H54 (cell line): Measurements from ENCODE around the gene NXT2.
"Not testable (repeated sequence)": the region's sequence is repeated elsewhere in the genome, so short reads cannot be mapped to it uniquely, and the experiment has no call there.

ENCODE experiments used
- DNase-seq: peaks from one replicate; pipeline ENCODE4 v3.0.0; 2011; ENCODE audit warnings: low spot score, mixed read lengths; ENCODE audit not compliant: insufficient read length
- FAIRE-seq: peaks from 3 replicates; lab custom pipeline; 2011; peaks lifted over from hg19 to GRCh38; lab: Jason Lieb, UNC
- POLR2A ChIP-seq: IDR thresholded peaks from 2 replicates; pipeline ENCODE4 v1.6.1; 2011; ENCODE audit warnings: low read depth, mild to moderate bottlenecking, low read length

Gene NXT2

GRCh38 chrX:109536439-109537323, at the start of gene NXT2:
Gene NXT2, plus strand, starts transcription at chrX:109536844. Its CDS starts 163 bp downstream, at chrX:109537007.
- peak; percentile 89 for FAIRE-seq
- DNase-seq: peak; percentile 70
- peak; percentile 68; the same call in 1 of the 2 replicates for TF ChIP-seq POLR2A

- FAIRE-seq (no peak), DNase-seq (no peak)
- TF ChIP-seq POLR2A: no peak
Observed at GRCh38 chrX:109487640-109488039, 49.0 kb upstream of the NXT2 start.

- no peak for FAIRE-seq
Observed at GRCh38 chrX:109489174-109489573, 47.5 kb upstream of the NXT2 start.

GRCh38 chrX:109498434-109498833, 38.2 kb upstream of the NXT2 start:
- no peak for TF ChIP-seq POLR2A
- DNase-seq (no peak), FAIRE-seq (no peak)

More at GRCh38 chrX:109489174-109489573, 47.5 kb upstream of the NXT2 start:
- no peak for DNase-seq
- TF ChIP-seq POLR2A: no peak

- FAIRE-seq (no peak), DNase-seq (no peak)
- no peak for TF ChIP-seq POLR2A
Observed at GRCh38 chrX:109501176-109501575, 35.5 kb upstream of the NXT2 start.

GRCh38 chrX:109508915-109509314, 27.7 kb upstream of the NXT2 start:
- no peak for TF ChIP-seq POLR2A
- FAIRE-seq (no peak), DNase-seq (no peak)

GRCh38 chrX:109511113-109511512, 25.5 kb upstream of the NXT2 start:
- TF ChIP-seq POLR2A: no peak
- DNase-seq: no peak
- no peak for FAIRE-seq

- TF ChIP-seq POLR2A: no peak
- no peak for DNase-seq
- FAIRE-seq: no peak
Observed at GRCh38 chrX:109519001-109519400, 17.6 kb upstream of the NXT2 start.

GRCh38 chrX:109533005-109533404, 3.6 kb upstream of the NXT2 start:
- FAIRE-seq (no peak), DNase-seq (no peak)

GRCh38 chrX:109533631-109534030, 3.0 kb upstream of the NXT2 start:
- no peak for FAIRE-seq
- no peak for TF ChIP-seq POLR2A
- no peak for DNase-seq

More at GRCh38 chrX:109533005-109533404, 3.6 kb upstream of the NXT2 start:
- TF ChIP-seq POLR2A: no peak

GRCh38 chrX:109534933-109535332, 1.7 kb upstream of the NXT2 start:
- TF ChIP-seq POLR2A: no peak
- no peak for FAIRE-seq
- DNase-seq: no peak

- no peak for FAIRE-seq
- no peak for DNase-seq
- no peak for TF ChIP-seq POLR2A
Observed at GRCh38 chrX:109535578-109535977, 1.1 kb upstream of the NXT2 start.

GRCh38 chrX:109537324-109537665, 651 bp downstream of the NXT2 start:
- no peak for DNase-seq

GRCh38 chrX:109539007-109539406, 2.4 kb downstream of the NXT2 start:
- not testable (repeated sequence) for FAIRE-seq, DNase-seq

More at GRCh38 chrX:109537324-109537665, 651 bp downstream of the NXT2 start:
- FAIRE-seq: no peak
- no peak for TF ChIP-seq POLR2A

- DNase-seq: no peak
- no peak for TF ChIP-seq POLR2A
- no peak for FAIRE-seq
Observed at GRCh38 chrX:109553862-109554261, 17.2 kb downstream of the NXT2 start.

GRCh38 chrX:109576083-109576482, 39.4 kb downstream of the NXT2 start:
- not testable (repeated sequence) for DNase-seq, FAIRE-seq
